GM12878 (cell line): ENCODE measurements around the gene TEX44. TPM values are rescaled to one million over a fixed set of nuclear protein-coding genes. Genes with fewer than 3 reads are reported as not detected.
A peak's percentile ranks its signal among the peaks of the same experiment; 100 is the strongest.

ENCODE experiments used
- BCLAF1 ChIP-seq: fragments of 450-650 bp; IDR thresholded peaks from 2 replicates; pipeline ENCODE4 v1.6.1; 2017; ENCODE audit warnings: antibody characterized with exemption, mild to moderate bottlenecking, moderate library complexity
- CBX3 ChIP-seq: fragments of 200-600 bp; sonication (generic); IDR thresholded peaks from 2 replicates; pipeline ENCODE4 v1.6.1; 2016; ENCODE audit warnings: low read depth, borderline replicate concordance
- CREM ChIP-seq: IDR thresholded peaks from 2 replicates; pipeline ENCODE4 v1.6.1; 2014; ENCODE audit warnings: antibody characterized with exemption, low read depth
- EED ChIP-seq: sonication (generic); IDR thresholded peaks from 2 replicates; pipeline ENCODE4 v1.6.1; 2016; ENCODE audit warnings: antibody characterized with exemption, low read depth
- FOS ChIP-seq: IDR thresholded peaks from 3 replicates; pipeline ENCODE4 v1.6.1; 2011; ENCODE audit warnings: borderline replicate concordance; ENCODE audit not compliant: insufficient read length; ENCODE audit errors: extremely low read depth
- FOXM1 ChIP-seq: IDR thresholded peaks from 2 replicates; pipeline ENCODE4 v1.6.1; 2012; ENCODE audit warnings: low read depth, mild to moderate bottlenecking, inconsistent platforms, low read length, moderate library complexity
- GATAD2B ChIP-seq: fragments of 450-650 bp; conservative IDR thresholded peaks from 2 replicates; pipeline ENCODE4 v1.6.1; 2017; ENCODE audit warnings: low read depth, mild to moderate bottlenecking, moderate library complexity
- MTA3 ChIP-seq: IDR thresholded peaks from 2 replicates; pipeline ENCODE4 v1.6.1; 2012; ENCODE audit warnings: low read length, inconsistent platforms, borderline replicate concordance
- MYB ChIP-seq: fragments of 150-350 bp; IDR thresholded peaks from 2 replicates; pipeline ENCODE4 v1.6.1; 2014; ENCODE audit warnings: mild to moderate bottlenecking, low read depth, low read length, borderline replicate concordance
- NFYB ChIP-seq: IDR thresholded peaks from 2 replicates; pipeline ENCODE4 v1.6.1; 2011; ENCODE audit warnings: low read depth, mild to moderate bottlenecking, low read length, improper control_type of control experiment, moderate library complexity; ENCODE audit not compliant: insufficient read depth
- PAX8 ChIP-seq: fragments of 450-650 bp; IDR thresholded peaks from 2 replicates; pipeline ENCODE4 v1.6.1; 2017; ENCODE audit warnings: mild to moderate bottlenecking, moderate library complexity
- RB1 ChIP-seq: fragments of 450-650 bp; formaldehyde crosslinking; IDR thresholded peaks from 2 replicates; pipeline ENCODE4 v1.6.1; 2017; ENCODE audit warnings: mild to moderate bottlenecking, borderline replicate concordance
- RCOR1 ChIP-seq: conservative IDR thresholded peaks from 2 replicates; pipeline ENCODE4 v1.6.1; 2012; ENCODE audit warnings: low read depth, low read length, improper control_type of control experiment
- RUNX3 ChIP-seq: IDR thresholded peaks from 2 replicates; pipeline ENCODE4 v1.6.1; 2012; ENCODE audit warnings: low read length, inconsistent platforms
- SP1 ChIP-seq: IDR thresholded peaks from one replicate; pipeline ENCODE4 v1.6.1; 2011; ENCODE audit warnings: low read depth, low read length
- SPI1 ChIP-seq: IDR thresholded peaks from 2 replicates; pipeline ENCODE4 v1.6.1; 2011; ENCODE audit warnings: low read depth, mild to moderate bottlenecking, low read length, moderate library complexity, borderline replicate concordance; ENCODE audit not compliant: insufficient read depth
- SREBF2 ChIP-seq: IDR thresholded peaks from 2 replicates; pipeline ENCODE4 v1.6.1; 2012; ENCODE audit warnings: mild to moderate bottlenecking, low read length
- ZBTB33 ChIP-seq: fragments of 450-650 bp; IDR thresholded peaks from 2 replicates; pipeline ENCODE4 v1.6.1; 2017; ENCODE audit warnings: mild to moderate bottlenecking
- polyA plus RNA-seq, 11 experiments: library from polyadenylated mRNA; depleted of rRNA in 4 of 11; unstranded in 6 of 11; stranded (reverse) in 5 of 11; fragments of >200 nt; fragmentation: Nextera tagmentation in 4 of 11; fragmentation: Illumina TruSeq in 1 of 11; extraction: Ambion mirVana in 4 of 11; extraction: Trizol in 1 of 11; gene quantifications; 1 replicate in 1 of 11; 2 replicates in 10 of 11; pipeline versions ENCODE4 v1.2.1 to v1.2.3, GENCODE V29; 2011 to 2016; ENCODE audit warnings: inconsistent platforms in 2 of 11, missing spikeins in 2 of 11, low read depth in 1 of 11
- total RNA-seq, 4 experiments: library from RNA; depleted of rRNA in 3 of 4; stranded (reverse); fragments of >200 nt in 3 of 4; fragmentation: Illumina TruSeq in 1 of 4; extraction: Trizol in 1 of 4; gene quantifications; 2 replicates each; pipeline versions ENCODE4 v1.2.1 to v1.2.3, GENCODE V29; 2013 to 2021
- TF ChIP-seq, protein P1 (sequence below): IDR thresholded peaks from 2 replicates; pipeline ENCODE4 v1.6.1; 2012; ENCODE audit warnings: improper control_type of control experiment, low read depth, low read length; ENCODE audit not compliant: insufficient replicate concordance
- TF ChIP-seq, protein P2 (sequence below): IDR thresholded peaks from 2 replicates; pipeline ENCODE4 v1.6.1; 2011; ENCODE audit warnings: low read depth, mild to moderate bottlenecking, low read length, moderate library complexity, borderline replicate concordance; ENCODE audit errors: extremely low read depth

TEX44 gene
- total and polyA plus RNA-seq, 10 of the 15 experiments (the other 5 are each of a cell fraction or from before 2014, with no cell fraction given): not detected

- TF ChIP-seq, protein P1, sequence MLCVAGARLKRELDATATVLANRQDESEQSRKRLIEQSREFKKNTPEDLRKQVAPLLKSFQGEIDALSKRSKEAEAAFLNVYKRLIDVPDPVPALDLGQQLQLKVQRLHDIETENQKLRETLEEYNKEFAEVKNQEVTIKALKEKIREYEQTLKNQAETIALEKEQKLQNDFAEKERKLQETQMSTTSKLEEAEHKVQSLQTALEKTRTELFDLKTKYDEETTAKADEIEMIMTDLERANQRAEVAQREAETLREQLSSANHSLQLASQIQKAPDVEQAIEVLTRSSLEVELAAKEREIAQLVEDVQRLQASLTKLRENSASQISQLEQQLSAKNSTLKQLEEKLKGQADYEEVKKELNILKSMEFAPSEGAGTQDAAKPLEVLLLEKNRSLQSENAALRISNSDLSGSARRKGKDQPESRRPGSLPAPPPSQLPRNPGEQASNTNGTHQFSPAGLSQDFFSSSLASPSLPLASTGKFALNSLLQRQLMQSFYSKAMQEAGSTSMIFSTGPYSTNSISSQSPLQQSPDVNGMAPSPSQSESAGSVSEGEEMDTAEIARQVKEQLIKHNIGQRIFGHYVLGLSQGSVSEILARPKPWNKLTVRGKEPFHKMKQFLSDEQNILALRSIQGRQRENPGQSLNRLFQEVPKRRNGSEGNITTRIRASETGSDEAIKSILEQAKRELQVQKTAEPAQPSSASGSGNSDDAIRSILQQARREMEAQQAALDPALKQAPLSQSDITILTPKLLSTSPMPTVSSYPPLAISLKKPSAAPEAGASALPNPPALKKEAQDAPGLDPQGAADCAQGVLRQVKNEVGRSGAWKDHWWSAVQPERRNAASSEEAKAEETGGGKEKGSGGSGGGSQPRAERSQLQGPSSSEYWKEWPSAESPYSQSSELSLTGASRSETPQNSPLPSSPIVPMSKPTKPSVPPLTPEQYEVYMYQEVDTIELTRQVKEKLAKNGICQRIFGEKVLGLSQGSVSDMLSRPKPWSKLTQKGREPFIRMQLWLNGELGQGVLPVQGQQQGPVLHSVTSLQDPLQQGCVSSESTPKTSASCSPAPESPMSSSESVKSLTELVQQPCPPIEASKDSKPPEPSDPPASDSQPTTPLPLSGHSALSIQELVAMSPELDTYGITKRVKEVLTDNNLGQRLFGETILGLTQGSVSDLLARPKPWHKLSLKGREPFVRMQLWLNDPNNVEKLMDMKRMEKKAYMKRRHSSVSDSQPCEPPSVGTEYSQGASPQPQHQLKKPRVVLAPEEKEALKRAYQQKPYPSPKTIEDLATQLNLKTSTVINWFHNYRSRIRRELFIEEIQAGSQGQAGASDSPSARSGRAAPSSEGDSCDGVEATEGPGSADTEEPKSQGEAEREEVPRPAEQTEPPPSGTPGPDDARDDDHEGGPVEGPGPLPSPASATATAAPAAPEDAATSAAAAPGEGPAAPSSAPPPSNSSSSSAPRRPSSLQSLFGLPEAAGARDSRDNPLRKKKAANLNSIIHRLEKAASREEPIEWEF: no peak
- TF ChIP-seq SPI1 (no peak), RB1 (peak; percentile 44; the same call in 1 of the 2 replicates), MYB (no peak), NFYB (no peak), EED (peak; percentile 88), FOXM1 (no peak), RUNX3 (peak; percentile 80), SREBF2 (no peak), MTA3 (no peak), BCLAF1 (no peak), SP1 (no peak), FOS (no peak), RCOR1 (no peak), CREM (no peak), PAX8 (no peak), GATAD2B (peak; percentile 69), CBX3 (no peak), ZBTB33 (no peak)
- TF ChIP-seq, protein P2, sequence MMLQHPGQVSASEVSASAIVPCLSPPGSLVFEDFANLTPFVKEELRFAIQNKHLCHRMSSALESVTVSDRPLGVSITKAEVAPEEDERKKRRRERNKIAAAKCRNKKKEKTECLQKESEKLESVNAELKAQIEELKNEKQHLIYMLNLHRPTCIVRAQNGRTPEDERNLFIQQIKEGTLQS: no peak
Observed at GRCh38 chr2:231642631-231643494, 50.2 kb downstream of the TEX44 start (continued).
